ENCODE results near the gene PPP1R12B.
"Not testable (repeated sequence)": the region's sequence is repeated elsewhere in the genome, so short reads cannot be mapped to it uniquely, and the experiment has no call there.

PPP1R12B gene

DNA sequence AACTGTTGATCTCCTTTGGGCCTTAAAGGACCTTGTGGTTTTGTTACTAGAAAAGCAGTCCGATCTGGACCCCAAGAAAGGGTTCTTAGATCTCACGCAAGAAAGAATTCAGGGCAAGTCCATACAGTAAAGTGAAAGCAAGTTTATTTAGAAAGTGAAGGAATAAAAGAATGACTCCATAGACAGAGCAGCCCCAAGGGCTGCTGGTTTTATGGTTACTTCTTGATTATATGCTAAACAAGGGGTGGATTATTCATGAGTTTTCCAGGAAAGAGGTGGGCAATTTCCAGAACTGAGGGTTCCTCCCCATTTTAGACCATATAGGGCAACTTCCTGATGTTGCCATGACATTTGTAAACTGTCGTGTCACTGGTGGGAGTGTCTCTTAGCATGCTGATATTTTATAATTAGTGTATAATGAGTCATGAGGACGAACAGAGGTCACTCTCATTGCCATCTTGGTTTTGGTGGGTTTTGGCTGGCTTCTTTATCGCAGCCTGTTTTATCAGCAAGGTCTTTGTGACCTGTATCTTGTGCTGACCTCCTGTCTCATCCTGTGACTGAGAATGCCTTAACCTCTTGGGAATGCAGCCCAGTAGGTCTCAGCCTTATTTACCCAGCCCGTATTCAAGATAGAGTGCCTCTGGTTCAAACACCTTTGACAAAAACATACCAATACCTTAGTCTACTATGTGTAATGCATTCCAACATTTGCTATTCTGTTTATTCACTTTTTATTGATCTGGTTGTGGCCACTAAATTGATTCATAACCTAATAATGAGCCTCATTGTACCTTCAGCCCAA, 183.5 kb downstream of the PPP1R12B start:
- not testable (repeated sequence) for DNase-seq (ENCODE audit: low spot score)

GRCh38 chr1:202539166-202539574, 190.7 kb downstream of the PPP1R12B start:
- not testable (repeated sequence) for DNase-seq (ENCODE audit: low spot score)

GRCh38 chr1:202539583-202539982, 191.1 kb downstream of the PPP1R12B start:
- not testable (repeated sequence) for DNase-seq (ENCODE audit: low spot score)

GRCh38 chr1:202540014-202540413, 191.5 kb downstream of the PPP1R12B start:
- DNase-seq (ENCODE audit: low spot score), result no peak

DNA sequence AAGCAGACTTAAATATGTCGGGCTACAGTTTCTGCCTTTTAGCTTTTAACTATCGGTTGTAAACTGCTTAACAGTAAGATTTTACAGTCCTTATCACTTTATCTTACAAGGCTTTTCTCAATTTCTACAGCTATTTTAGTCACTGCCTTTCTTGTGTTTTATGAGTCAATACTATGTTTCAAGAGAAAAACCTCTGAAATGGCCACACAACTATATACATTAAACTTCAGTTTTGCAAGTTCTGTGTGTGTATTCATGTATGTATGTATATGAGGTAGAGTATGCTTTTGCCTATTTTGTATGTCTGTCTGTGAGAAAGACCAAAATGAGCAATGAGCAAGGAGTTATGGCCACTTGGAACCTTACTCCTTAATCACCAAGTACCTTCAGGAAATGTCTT, 191.9 kb downstream of the PPP1R12B start:
- DNase-seq (ENCODE audit: low spot score), result no peak

GRCh38 chr1:202540858-202541257, 192.4 kb downstream of the PPP1R12B start:
- DNase-seq (ENCODE audit: low spot score), result not testable (repeated sequence)

GRCh38 chr1:202542415-202542814, 193.9 kb downstream of the PPP1R12B start:
- DNase-seq (ENCODE audit: low spot score), result not testable (repeated sequence)

DNA sequence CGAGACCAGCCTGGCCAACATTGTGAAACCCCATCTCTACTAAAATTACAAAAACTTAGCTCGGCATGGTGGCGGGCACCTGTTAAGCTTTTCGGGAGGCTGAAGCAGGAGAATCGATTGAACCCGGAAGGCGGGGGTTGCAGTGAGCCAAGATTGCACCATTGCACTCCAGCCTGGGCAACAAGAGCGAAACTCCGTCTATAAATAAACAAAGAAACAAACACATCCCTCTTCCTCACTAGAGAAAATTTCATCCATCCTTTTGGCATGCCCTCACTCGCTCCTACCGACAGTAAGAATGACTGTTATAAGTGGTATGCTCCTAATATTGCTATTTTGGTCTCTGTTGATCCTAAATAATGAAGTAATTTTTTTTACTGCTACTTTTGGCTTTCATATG, 195.0 kb downstream of the PPP1R12B start:
- not testable (repeated sequence) for DNase-seq (ENCODE audit: low spot score)

- DNase-seq (ENCODE audit: low spot score), result not testable (repeated sequence)
Observed at GRCh38 chr1:202544766-202545449, 196.4 kb downstream of the PPP1R12B start.

DNA sequence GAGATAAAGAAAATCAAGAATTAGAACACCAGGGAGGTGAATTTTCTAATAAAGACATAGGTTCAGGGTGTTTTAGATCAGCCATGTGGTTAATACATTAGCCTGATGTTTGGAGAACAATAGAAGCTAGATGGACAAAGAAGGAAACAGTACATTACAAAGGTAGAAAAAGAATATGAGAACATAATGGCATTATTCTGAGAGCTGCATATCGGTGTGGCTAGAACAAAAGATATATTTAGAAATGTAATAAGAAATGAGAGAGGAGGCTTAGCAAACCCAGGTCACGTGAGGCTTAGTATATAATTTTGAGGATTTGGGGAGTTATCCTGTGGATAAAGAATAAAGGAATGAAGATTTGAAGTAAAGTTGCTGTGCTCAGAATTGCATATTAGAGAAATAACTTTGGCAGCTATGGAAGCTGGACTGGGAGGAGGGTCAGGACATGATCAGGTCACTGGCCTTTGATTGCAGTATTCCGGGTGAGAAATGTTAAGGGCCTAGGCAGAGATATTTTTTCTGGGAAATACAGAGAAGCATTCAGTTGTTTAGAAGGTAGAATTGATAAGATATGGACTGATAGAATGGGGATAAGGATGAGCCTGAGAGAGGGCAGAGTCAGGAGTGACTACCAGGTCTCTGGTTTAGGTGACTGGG, 197.3 kb downstream of the PPP1R12B start:
- DNase-seq (ENCODE audit: low spot score), result not testable (repeated sequence)

- not testable (repeated sequence) for DNase-seq (ENCODE audit: low spot score)
Observed at GRCh38 chr1:202546377-202546776, 197.9 kb downstream of the PPP1R12B start.

DNA sequence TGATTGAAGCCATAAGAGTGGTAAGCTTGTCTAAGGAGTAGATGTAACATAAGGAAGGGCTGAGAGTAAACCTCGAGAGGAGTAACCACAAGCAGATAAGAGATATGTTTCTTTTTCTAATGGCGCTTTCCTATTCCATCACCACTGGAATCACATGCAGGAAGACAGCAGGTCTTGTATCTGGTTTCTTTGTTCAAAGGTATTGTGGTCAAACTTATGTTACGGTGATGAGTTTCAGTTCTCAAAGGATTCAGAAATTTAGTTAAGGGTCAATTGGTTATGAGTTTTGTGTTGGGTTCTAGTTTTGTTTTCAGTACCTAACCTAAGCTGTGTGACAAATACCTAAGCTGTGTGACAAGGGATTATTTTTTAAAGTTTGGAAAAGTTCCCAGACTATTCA, 198.3 kb downstream of the PPP1R12B start:
- DNase-seq (ENCODE audit: low spot score), result not testable (repeated sequence)

DNA sequence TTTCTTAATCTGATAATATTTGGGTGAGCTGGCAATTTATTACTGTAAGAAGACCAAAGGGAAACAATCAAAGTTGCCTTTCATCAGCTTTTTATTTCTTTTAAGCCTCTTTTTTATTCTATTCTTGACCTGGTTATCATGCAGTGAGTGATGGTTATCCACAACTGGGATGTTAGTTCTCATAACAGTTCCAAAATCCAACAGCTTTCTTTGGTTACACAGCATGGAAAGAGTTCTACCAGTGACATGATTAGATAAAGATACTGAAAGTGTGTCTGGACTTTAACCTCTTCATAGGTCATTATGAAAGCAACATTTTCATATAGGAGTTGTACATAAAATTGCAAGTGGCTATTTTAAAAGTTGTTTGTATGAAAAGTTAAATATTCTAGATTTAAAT, 198.7 kb downstream of the PPP1R12B start:
- no peak for DNase-seq (ENCODE audit: low spot score)

GRCh38 chr1:202550088-202550487, 201.6 kb downstream of the PPP1R12B start:
- not testable (repeated sequence) for DNase-seq (ENCODE audit: low spot score)

- no peak for DNase-seq (ENCODE audit: low spot score)
Observed at GRCh38 chr1:202551683-202552082, 203.2 kb downstream of the PPP1R12B start.

- DNase-seq (ENCODE audit: low spot score), result not testable (repeated sequence)
Observed at GRCh38 chr1:202552615-202553014, 204.1 kb downstream of the PPP1R12B start.

DNA sequence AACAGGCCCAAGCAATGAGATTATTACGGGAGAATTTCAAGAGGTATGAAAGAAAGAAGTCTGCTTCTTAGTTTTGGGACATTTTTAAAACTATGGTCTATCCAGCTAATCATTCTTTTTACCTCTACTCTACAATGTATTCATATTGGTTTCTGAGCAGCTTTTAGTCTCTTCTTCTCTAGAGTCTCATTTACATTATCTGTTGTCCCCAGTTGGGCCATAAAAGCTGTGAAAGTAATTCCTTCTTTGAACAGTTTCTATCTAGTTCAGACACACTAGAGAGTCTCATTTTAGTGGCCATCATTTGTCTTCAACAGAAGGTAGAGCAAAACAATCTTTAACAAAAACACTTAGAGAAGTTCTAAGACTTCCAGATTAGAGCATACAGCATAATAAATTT, 204.6 kb downstream of the PPP1R12B start:
- not testable (repeated sequence) for DNase-seq (ENCODE audit: low spot score)

GRCh38 chr1:202553560-202554038, 205.1 kb downstream of the PPP1R12B start:
- DNase-seq (ENCODE audit: low spot score), result no peak

GRCh38 chr1:202554619-202555018, 206.1 kb downstream of the PPP1R12B start:
- not testable (repeated sequence) for DNase-seq (ENCODE audit: low spot score)

- DNase-seq (ENCODE audit: low spot score), result not testable (repeated sequence)
Observed at GRCh38 chr1:202556037-202556436, 207.5 kb downstream of the PPP1R12B start.

- not testable (repeated sequence) for DNase-seq (ENCODE audit: low spot score)
Observed at GRCh38 chr1:202557662-202558061, 209.2 kb downstream of the PPP1R12B start.

DNA sequence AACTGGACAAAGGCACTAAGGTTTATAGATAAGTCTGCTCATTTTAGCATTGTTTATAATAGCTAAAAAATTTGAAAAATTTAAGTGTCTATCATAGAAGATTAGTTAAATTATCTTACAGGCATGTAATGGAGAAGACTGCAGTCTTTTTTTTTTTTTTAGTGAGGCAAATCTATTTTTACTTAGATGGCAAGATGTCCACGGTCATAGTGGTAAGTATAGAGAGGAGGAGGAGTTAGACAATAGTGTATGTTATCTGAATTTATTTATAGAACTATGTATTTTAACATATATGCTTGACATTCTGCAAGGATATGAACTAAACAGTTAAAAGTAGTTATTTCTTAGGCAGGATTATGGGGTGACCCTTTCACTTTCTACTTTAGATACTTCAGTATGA, 212.7 kb downstream of the PPP1R12B start:
- no peak for DNase-seq (ENCODE audit: low spot score)
